Esophagus muscularis mucosa (tissue), 3 donors: ENCODE data around the gene UNC13B.

Experiments used
- CTCF ChIP-seq, 3 experiments: fragments of 200-600 bp in 2 of 3; fragments of 450-650 bp in 1 of 3; sonication (generic) in 2 of 3; IDR thresholded peaks; one replicate each; pipeline ENCODE4 v1.5.1; 2017 to 2019; ENCODE audit warnings: antibody characterized with exemption in 3 of 3, mild to moderate bottlenecking in 2 of 3, moderate library complexity in 1 of 3
- POLR2A ChIP-seq: fragments of 450-650 bp; IDR thresholded peaks from one replicate; pipeline ENCODE4 v1.6.1; 2017; ENCODE audit warnings: antibody characterized with exemption, moderate library complexity, mild to moderate bottlenecking, low read depth

- TF ChIP-seq CTCF (IDR thresholded peaks at IDR 0.05) (no peak), POLR2A (no peak)
Measured at GRCh38 chr9:35335164-35335563, 173.4 kb downstream of the UNC13B start.
